ENCODE results near the gene STAT1.

STAT1 gene

GRCh38 chr2:191030521-191031154 lies 16.7 kb upstream of the STAT1 start:
- no peak for DNase-seq

- no peak for DNase-seq
Measured at GRCh38 chr2:191029280-191029950, 15.4 kb upstream of the STAT1 start.

GRCh38 chr2:191026377-191026776 lies 12.4 kb upstream of the STAT1 start:
- DNase-seq: no peak

- DNase-seq: no peak
Measured at GRCh38 chr2:191025135-191025534, 11.2 kb upstream of the STAT1 start.

GRCh38 chr2:191023235-191023679 lies 9.3 kb upstream of the STAT1 start:
- DNase-seq: no peak

- DNase-seq: peak; percentile 64
Measured at GRCh38 chr2:191020742-191021381, 6.9 kb upstream of the STAT1 start.

GRCh38 chr2:191020221-191020741 lies 6.3 kb upstream of the STAT1 start:
- peak; percentile 88 for DNase-seq

- no peak for DNase-seq
Measured at GRCh38 chr2:191019376-191019775, 5.4 kb upstream of the STAT1 start.

- no peak for DNase-seq
Measured at GRCh38 chr2:191018643-191019119, 4.7 kb upstream of the STAT1 start.

- DNase-seq: no peak
Measured at GRCh38 chr2:191018048-191018447, 4.1 kb upstream of the STAT1 start.

GRCh38 chr2:191015831-191016230 lies 1.9 kb upstream of the STAT1 start:
- DNase-seq: no peak

GRCh38 chr2:191015239-191015638 lies 1.3 kb upstream of the STAT1 start:
- no peak for DNase-seq

- no peak for DNase-seq
Measured at GRCh38 chr2:191014653-191015020, 666 bp upstream of the STAT1 start.

GRCh38 chr2:191013682-191013931 lies 364 bp downstream of the STAT1 start:
- DNase-seq: no peak

GRCh38 chr2:191012845-191013681 lies 908 bp downstream of the STAT1 start:
- no peak for DNase-seq

- no peak for DNase-seq
Measured at GRCh38 chr2:191012346-191012745, 1.6 kb downstream of the STAT1 start.

GRCh38 chr2:191010887-191011885 lies 2.8 kb downstream of the STAT1 start:
- no peak for DNase-seq

GRCh38 chr2:191009541-191010374 lies 4.2 kb downstream of the STAT1 start:
- no peak for DNase-seq

- DNase-seq: no peak
Measured at GRCh38 chr2:191008286-191008685, 5.7 kb downstream of the STAT1 start.

- DNase-seq: no peak
Measured at GRCh38 chr2:191006997-191007783, 6.8 kb downstream of the STAT1 start.
